ENCODE results near the gene PPFIA1.

Gene PPFIA1

DNA sequence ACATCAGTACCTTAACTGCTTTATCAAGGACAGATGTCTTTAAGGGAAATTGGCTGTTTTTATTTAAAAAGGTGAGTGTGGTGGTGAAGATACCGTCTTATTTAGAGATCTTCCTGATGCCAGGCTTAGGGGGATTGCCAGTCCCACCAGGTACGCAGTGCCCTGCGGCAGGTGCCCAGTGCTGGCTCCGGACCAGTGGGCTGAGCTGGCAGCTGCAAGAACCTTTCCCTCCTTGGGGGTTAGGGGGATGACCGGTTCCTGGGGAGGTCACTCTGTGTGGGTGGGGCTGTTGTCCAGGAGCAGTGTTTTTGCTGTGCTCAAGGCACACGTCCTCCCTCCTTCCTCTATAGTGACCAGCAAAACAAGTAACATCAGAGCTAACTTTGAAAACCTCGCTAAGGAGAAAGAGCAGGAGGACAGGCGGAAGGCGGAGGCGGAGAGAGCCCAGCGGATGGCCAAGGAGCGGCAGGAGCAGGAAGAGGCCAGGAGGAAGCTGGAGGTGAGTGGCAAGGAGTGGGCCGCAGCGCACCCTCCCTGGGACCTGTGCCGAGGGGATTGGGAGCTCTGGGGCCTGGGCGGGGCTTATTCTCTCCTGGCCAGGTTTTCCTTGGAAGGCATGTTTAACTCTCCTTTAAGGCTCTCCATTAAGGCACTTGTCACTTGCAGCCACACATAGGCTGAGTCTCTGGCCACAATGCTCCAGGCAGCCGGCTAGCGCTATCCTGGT lies 158.4 kb downstream of the PPFIA1 start:
- no peak for TF ChIP-seq CTCF (conservative IDR thresholded peaks at IDR 0.05; ENCODE audit: low read depth)
- DNase-seq (ENCODE audit: low spot score), result no peak
- ChIA-PET CTCF (interaction anchor here (0.6 to 0.8 kb wide), 3 partner anchors 15 to 611 kb away, joined by 3 to 6 read pairs (median 3); no protein-coding TSS in a partner anchor), POLR2A (ENCODE audit: low non-redundant PET) (no interaction called here)
- H3K27ac ChIP-seq, result no peak overlapping the region

DNA sequence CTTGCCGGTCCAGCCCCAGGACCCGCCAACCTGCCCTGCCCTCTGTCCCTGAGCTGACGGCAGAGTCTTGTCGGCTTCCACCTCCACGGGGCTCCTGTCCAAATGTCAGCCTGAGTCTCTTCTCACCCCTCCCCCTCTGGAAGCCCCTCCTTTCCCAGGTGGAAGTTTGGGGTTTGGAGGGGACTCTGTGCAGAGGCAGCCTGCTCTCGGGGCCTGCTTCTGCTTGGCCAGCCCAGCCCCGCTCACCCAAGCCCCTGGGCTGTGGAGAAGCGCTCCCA lies 158.9 kb downstream of the PPFIA1 start:
- CTCF ChIA-PET, result interaction anchor here (0.6 to 0.8 kb wide), 2 partner anchors 15 to 611 kb away, joined by 3 to 6 read pairs; no protein-coding TSS in a partner anchor
- H3K27ac ChIP-seq, result no peak overlapping the region
- no peak for DNase-seq (ENCODE audit: low spot score)
- POLR2A ChIA-PET (ENCODE audit: low non-redundant PET), result no interaction called here
- TF ChIP-seq CTCF (conservative IDR thresholded peaks at IDR 0.05; ENCODE audit: low read depth), result no peak

DNA sequence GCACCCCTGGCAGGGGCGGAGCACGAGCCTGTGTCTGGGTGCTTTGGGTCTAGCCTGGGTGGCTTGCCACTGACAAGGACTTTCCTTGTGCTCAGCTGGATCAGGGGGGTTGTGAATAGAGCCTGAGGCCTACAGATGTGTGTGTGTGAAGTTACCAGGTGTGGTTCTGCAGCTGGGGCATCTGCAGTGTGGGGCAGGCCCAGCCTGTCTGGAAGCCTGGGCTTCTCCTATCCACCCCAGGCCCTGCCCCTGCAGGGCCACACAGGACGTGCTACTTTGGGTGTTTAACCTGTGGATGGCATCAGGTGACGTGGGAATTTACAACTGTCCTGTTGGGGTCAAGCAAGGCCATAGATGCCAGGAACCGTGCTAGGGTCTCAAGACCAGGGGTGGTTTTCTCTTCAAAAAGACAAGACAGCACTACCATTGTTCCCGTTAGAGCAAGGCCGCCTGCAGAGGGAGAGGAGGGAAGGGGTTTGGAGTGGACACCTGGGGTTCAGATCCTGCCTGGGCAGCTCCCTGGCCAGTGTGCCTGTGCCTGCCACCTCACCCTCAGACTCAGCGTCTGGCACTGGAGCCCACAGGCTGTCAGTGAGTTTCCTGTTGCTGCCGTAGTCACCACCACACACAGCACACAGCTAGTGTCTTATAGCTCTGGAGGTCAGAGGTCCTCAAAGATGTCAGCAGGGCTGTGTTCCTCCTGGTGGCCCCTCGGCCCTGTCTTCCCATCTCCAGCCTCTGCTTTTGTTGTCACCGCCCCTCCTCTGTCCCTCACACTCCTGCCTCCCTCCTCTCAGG lies 159.4 kb downstream of the PPFIA1 start:
- no peak for TF ChIP-seq CTCF (conservative IDR thresholded peaks at IDR 0.05; ENCODE audit: low read depth)
- POLR2A ChIA-PET (ENCODE audit: low non-redundant PET), result interaction anchor here (0.6 kb wide), 1 partner anchor 12 kb away, joined by 7 read pairs; no protein-coding TSS in a partner anchor
- no peak for DNase-seq (ENCODE audit: low spot score)
- CTCF ChIA-PET, result interaction anchor here (0.6 to 0.8 kb wide), 2 partner anchors 16 to 612 kb away, joined by 3 to 6 read pairs; no protein-coding TSS in a partner anchor
- peak overlapping the region; percentile 33 for H3K27ac ChIP-seq

- no peak overlapping the region for H3K27ac ChIP-seq
- no peak for TF ChIP-seq CTCF (conservative IDR thresholded peaks at IDR 0.05; ENCODE audit: low read depth)
- DNase-seq (ENCODE audit: low spot score), result no peak
- ChIA-PET POLR2A (ENCODE audit: low non-redundant PET) (interaction anchor here (0.6 kb wide), 1 partner anchor 11 kb away, joined by 7 read pairs; no protein-coding TSS in a partner anchor), CTCF (no interaction called here)
These were observed 160.4 kb downstream of the PPFIA1 start for GRCh38 chr11:70430671-70431574.

DNA sequence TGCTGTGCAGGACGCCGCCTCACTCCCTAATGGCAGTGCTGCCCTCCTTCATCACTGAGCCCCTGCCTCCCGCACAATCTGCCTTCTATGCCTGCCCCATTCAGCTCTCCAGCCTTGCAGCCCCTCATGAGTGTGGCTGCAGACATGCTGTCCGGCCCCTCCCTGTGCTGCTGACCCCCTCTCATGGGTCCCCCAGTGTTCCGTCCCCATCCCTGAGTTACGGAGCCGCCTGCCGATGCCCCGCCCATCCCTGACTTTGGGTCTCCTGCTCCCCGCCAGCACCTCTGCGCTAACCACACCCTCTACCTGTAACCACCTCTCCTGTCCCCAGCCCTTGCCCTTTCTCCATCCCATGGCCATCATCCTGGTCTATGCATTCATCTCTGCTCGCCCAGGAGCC lies 161.1 kb downstream of the PPFIA1 start:
- TF ChIP-seq CTCF (conservative IDR thresholded peaks at IDR 0.05; ENCODE audit: low read depth), result no peak
- ChIA-PET CTCF (no interaction called here), POLR2A (ENCODE audit: low non-redundant PET) (no interaction called here)
- H3K27ac ChIP-seq, result no peak overlapping the region
- no peak for DNase-seq (ENCODE audit: low spot score)

DNA sequence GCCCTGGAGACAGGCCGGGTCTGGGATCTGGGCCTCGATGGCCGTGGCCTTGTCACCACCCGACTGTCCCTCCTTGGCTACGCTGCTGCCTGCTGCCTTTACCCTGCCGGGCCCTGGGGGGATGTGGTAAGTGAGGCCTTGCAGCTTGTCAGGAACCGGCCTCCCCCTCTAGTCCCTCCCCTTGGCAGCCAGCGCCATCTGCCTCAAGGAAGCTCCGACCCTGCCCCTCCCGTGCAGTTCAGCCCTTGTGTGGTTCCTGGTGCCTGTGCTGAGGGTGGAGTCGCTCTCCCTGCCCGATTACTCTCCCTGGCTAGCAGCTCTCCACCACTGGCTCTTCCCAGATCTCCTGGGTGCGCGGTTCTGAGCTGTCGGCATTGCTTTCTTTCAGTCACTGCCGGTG lies 161.6 kb downstream of the PPFIA1 start:
- no peak for DNase-seq (ENCODE audit: low spot score)
- CTCF ChIA-PET, result no interaction called here
- no peak for TF ChIP-seq CTCF (conservative IDR thresholded peaks at IDR 0.05; ENCODE audit: low read depth)
- POLR2A ChIA-PET (ENCODE audit: low non-redundant PET), result no interaction called here
- no peak overlapping the region for H3K27ac ChIP-seq

All from RWPE1 (cell line).